Tibial nerve (tissue), 4 donors: ENCODE data around the gene FRK. TPM values are rescaled to one million over a fixed set of nuclear protein-coding genes. Genes with fewer than 3 reads are reported as not detected.
"Not testable (repeated sequence)": the region's sequence is repeated elsewhere in the genome, so short reads cannot be mapped to it uniquely, and the experiment has no call there.

ENCODE experiments used
- DNase-seq, 2 donors: peaks; one replicate each; pipeline ENCODE4 v3.0.0-alpha.2; 2019; ENCODE audit warnings: low spot score in 2 of 2
- H3K27ac ChIP-seq, 4 donors: fragments of 200-600 bp; sonication (generic) in 3 of 4; one replicate each; pipeline ENCODE4 v1.5.1; 2017 to 2019; ENCODE audit warnings: mild to moderate bottlenecking in 1 of 4
- H3K27me3 ChIP-seq, 2 donors: fragments of 200-600 bp; sonication (generic) in 1 of 2; one replicate each; pipeline versions ENCODE4 v1.5.1 to v1.6.0; 2017 to 2019
- H3K36me3 ChIP-seq, 3 donors: fragments of 200-600 bp; sonication (generic); one replicate each; pipeline ENCODE4 v1.5.1; 2018 to 2019
- H3K4me1 ChIP-seq, 4 donors: fragments of 200-600 bp; sonication (generic) in 3 of 4; one replicate each; pipeline ENCODE4 v1.5.1; 2017 to 2019
- H3K4me3 ChIP-seq, 4 donors: fragments of 200-600 bp; sonication (generic) in 3 of 4; one replicate each; pipeline ENCODE4 v1.5.1; 2017 to 2019; ENCODE audit warnings: mild to moderate bottlenecking in 1 of 4, moderate library complexity in 1 of 4
- H3K9me3 ChIP-seq, 4 donors: fragments of 200-600 bp; sonication (generic) in 3 of 4; one replicate each; pipeline ENCODE4 v1.5.1; 2017 to 2019
- CTCF ChIP-seq, 5 experiments: fragments of 200-600 bp in 3 of 5; fragments of 450-650 bp in 2 of 5; sonication (generic) in 3 of 5; IDR thresholded peaks; one replicate each; pipeline ENCODE4 v1.5.1; 2016 to 2019; ENCODE audit warnings: antibody characterized with exemption in 5 of 5, mild to moderate bottlenecking in 3 of 5, moderate library complexity in 2 of 5
- EP300 ChIP-seq, 2 donors: sonication (generic); formaldehyde crosslinking; IDR thresholded peaks; one replicate each; pipeline ENCODE4 v1.6.1; 2017; ENCODE audit warnings: antibody characterized with exemption in 2 of 2, mild to moderate bottlenecking in 1 of 2
- POLR2A ChIP-seq, 2 donors: fragments of 450-650 bp; IDR thresholded peaks; one replicate each; pipeline ENCODE4 v1.6.1; 2017; ENCODE audit warnings: antibody characterized with exemption in 2 of 2, mild to moderate bottlenecking in 2 of 2, moderate library complexity in 2 of 2
- WGBS, 2 donors: methylation state at CpG; one replicate each; pipeline ENCODE4 v1.1.5; 2018; 5-methylcytosine and 5-hydroxymethylcytosine counted together
- total RNA-seq, 4 donors: library from RNA; depleted of rRNA; stranded (reverse); fragments of >200 nt; gene quantifications; one replicate each; pipeline ENCODE4 v1.1.0, GENCODE V29; 2016

The FRK gene
- total RNA-seq, 4 donors from 2014 or later = 0.78 to 1.3 (median 0.97) TPM

- Histone ChIP-seq H3K9me3 (no peaks in the 10 kb centered on the region), H3K4me3 (no peak overlapping the region), H3K27ac (no peak overlapping the region), H3K36me3 (no peaks in the 10 kb centered on the region), H3K4me1 (no peaks in the 10 kb centered on the region), H3K27me3 (no peaks in the 10 kb centered on the region)
- TF ChIP-seq EP300 (IDR thresholded peaks at IDR 0.05) = no peak
- TF ChIP-seq CTCF (IDR thresholded peaks at IDR 0.05) = no peak
- TF ChIP-seq POLR2A (IDR thresholded peaks at IDR 0.05) = no peak
- WGBS, 2 donors = 76 to 85% methylated on average over 2 of the region's 2 CpGs
- no peak for DNase-seq
Measured at GRCh38 chr6:115971785-115972184, 88.9 kb downstream of the FRK start.

GRCh38 chr6:115969930-115970273, 90.8 kb downstream of the FRK start:
- TF ChIP-seq EP300 (IDR thresholded peaks at IDR 0.05) = no peak
- no peak for TF ChIP-seq CTCF (IDR thresholded peaks at IDR 0.05)
- no peak for TF ChIP-seq POLR2A (IDR thresholded peaks at IDR 0.05)
- no peaks in the 10 kb centered on the region for H3K9me3 ChIP-seq

GRCh38 chr6:115969207-115969929, 91.3 kb downstream of the FRK start:
- H3K27me3 ChIP-seq = no peaks in the 10 kb centered on the region
- TF ChIP-seq EP300 (IDR thresholded peaks at IDR 0.05) = no peak
- TF ChIP-seq POLR2A (IDR thresholded peaks at IDR 0.05) = no peak
- no peak for TF ChIP-seq CTCF (IDR thresholded peaks at IDR 0.05)
- no peak overlapping the region for H3K4me3 ChIP-seq
- no peaks in the 10 kb centered on the region for H3K4me1 ChIP-seq
- H3K27ac ChIP-seq = no peak overlapping the region
- no peaks in the 10 kb centered on the region for H3K36me3 ChIP-seq
- 39 to 47% methylated on average over 7 of the region's 7 CpGs for WGBS, 2 donors
- H3K9me3 ChIP-seq = no peaks in the 10 kb centered on the region
- DNase-seq = no peak

More at GRCh38 chr6:115969930-115970273, 90.8 kb downstream of the FRK start:
- DNase-seq = no peak
- H3K36me3 ChIP-seq = no peaks in the 10 kb centered on the region
- no peaks in the 10 kb centered on the region for H3K4me1 ChIP-seq
- H3K4me3 ChIP-seq = no peak overlapping the region
- H3K27me3 ChIP-seq = no peaks in the 10 kb centered on the region
- H3K27ac ChIP-seq = no peak overlapping the region

GRCh38 chr6:115960286-115960685, 100.4 kb downstream of the FRK start:
- DNase-seq, H3K36me3 ChIP-seq: not testable (repeated sequence)

GRCh38 chr6:115958958-115959357, 101.7 kb downstream of the FRK start:
- WGBS, 2 donors = 62 to 69% methylated on average over 3 of the region's 3 CpGs
- H3K27ac ChIP-seq = no peak overlapping the region
- H3K4me1 ChIP-seq = no peaks in the 10 kb centered on the region
- H3K4me3 ChIP-seq = no peak overlapping the region
- H3K27me3 ChIP-seq = no peaks in the 10 kb centered on the region
- H3K36me3 ChIP-seq = no peaks in the 10 kb centered on the region
- DNase-seq = no peak
- no peak for TF ChIP-seq EP300 (IDR thresholded peaks at IDR 0.05)
- H3K9me3 ChIP-seq = no peaks in the 10 kb centered on the region

More at GRCh38 chr6:115960286-115960685, 100.4 kb downstream of the FRK start:
- WGBS, 2 donors = 90 to 94% methylated on average over 2 to 11 of the region's 17 CpGs
- H3K9me3 ChIP-seq, H3K27me3 ChIP-seq, H3K4me3 ChIP-seq, H3K4me1 ChIP-seq, H3K27ac ChIP-seq: not testable (repeated sequence)

- no peak for DNase-seq
- no peaks in the 10 kb centered on the region for H3K27me3 ChIP-seq
Measured at GRCh38 chr6:115954740-115955139, 106.0 kb downstream of the FRK start.

More at GRCh38 chr6:115954740-115955139, 106.0 kb downstream of the FRK start:
- 73 to 79% methylated on average over 2 of the region's 2 CpGs for WGBS, 2 donors
- H3K4me3 ChIP-seq = no peak overlapping the region
- H3K4me1 ChIP-seq = no peaks in the 10 kb centered on the region
- H3K27ac ChIP-seq = no peak overlapping the region
- peaks cover 0 to 13% (median 0%) of the 10 kb centered on the region in 4 donors for H3K9me3 ChIP-seq
- no peaks in the 10 kb centered on the region for H3K36me3 ChIP-seq
- TF ChIP-seq CTCF (IDR thresholded peaks at IDR 0.05) (no peak), EP300 (IDR thresholded peaks at IDR 0.05) (no peak), POLR2A (IDR thresholded peaks at IDR 0.05) (no peak)
